ENCODE data around the gene HNRNPU.
A peak's percentile ranks its signal among the peaks of the same experiment; 100 is the strongest.

HNRNPU gene

GRCh38 chr1:244864253-244865027 is at the start of gene HNRNPU:
TSS of gene HNRNPU (minus strand) at chr1:244864543. CDS start at chr1:244864307, 236 bp downstream.
- peak; percentile 93 to 95 for DNase-seq

- DNase-seq, result no peak
Measured at GRCh38 chr1:244913806-244914205, 49.5 kb upstream of the HNRNPU start.

DNA sequence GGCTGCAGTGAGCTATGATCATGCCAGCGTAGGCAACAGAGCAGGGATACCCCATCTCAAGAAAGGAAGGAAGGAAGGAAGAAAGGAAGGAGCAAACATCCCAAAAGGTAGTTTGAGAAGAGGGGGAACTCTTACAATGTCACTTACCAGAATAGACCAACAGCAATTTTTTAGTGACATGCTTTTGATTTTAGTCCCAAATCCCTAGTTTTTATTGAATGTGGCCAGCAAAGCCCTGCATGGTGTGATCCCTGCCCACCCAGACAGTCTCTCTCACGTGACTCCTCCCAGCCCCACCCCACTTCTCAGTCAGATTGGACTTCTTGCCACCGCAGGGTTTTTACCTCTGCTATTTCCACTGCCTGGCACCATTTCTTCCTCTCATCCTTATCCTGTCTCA is 39.8 kb upstream of the HNRNPU start:
- no peak for DNase-seq

DNA sequence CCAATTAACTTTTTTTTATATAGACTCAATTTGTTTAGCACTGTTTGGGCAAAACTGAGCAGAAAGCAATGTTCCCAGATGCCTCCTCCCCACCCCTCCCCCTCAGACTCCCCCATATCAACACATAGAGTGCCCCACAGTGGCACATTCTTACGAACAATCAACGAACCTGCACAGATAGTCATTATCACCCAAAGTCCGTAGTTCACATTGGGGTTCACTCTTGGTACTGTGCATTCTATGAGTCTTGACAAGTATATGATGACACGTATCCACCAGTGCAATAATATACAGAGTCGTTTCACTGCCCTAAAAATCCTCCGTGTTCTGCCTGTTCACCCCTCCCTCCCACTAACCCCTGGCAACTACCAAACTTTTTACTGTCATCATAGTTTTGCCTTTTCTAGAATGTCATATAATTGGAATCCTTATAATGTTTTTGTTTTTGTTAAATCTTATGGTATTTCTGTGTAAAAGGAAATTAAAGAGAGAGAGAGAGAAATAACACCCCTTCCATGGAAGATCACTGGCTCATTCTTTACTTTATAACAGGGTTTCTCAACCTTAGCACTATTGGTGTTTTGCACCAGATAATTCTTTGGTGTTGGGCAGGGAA is 37.2 kb upstream of the HNRNPU start:
- no peak for DNase-seq

- DNase-seq, result no peak
Measured at GRCh38 chr1:244897476-244898254, 33.3 kb upstream of the HNRNPU start.

- no peak for DNase-seq
Measured at GRCh38 chr1:244896550-244896949, 32.2 kb upstream of the HNRNPU start.

GRCh38 chr1:244893836-244894235 is 29.5 kb upstream of the HNRNPU start:
- DNase-seq, result no peak

GRCh38 chr1:244887281-244887680 is 22.9 kb upstream of the HNRNPU start:
- DNase-seq, result no peak

GRCh38 chr1:244881552-244882280 is 17.4 kb upstream of the HNRNPU start:
- no peak for DNase-seq

DNA sequence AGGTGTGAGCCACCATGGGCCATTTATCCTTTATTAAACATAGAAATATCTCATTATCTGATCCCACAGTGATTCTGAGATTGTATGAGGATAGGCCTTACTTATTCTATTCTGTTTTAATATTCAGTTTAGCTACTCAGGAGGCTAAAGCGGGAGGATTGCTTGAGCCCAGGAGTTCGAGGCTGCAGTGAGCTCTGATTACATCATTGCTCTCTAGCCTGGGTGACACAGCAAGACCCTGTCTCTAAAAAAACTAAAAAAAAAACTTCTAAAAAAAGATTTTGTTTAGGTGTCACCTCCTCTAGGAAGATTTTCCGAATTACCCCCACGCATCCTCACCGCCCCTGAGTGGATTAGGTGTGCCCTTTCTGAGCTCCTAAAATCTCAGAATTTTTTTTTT is 14.3 kb upstream of the HNRNPU start:
- DNase-seq, result no peak

- DNase-seq, result no peak
Measured at GRCh38 chr1:244876228-244876910, 12.0 kb upstream of the HNRNPU start.

DNA sequence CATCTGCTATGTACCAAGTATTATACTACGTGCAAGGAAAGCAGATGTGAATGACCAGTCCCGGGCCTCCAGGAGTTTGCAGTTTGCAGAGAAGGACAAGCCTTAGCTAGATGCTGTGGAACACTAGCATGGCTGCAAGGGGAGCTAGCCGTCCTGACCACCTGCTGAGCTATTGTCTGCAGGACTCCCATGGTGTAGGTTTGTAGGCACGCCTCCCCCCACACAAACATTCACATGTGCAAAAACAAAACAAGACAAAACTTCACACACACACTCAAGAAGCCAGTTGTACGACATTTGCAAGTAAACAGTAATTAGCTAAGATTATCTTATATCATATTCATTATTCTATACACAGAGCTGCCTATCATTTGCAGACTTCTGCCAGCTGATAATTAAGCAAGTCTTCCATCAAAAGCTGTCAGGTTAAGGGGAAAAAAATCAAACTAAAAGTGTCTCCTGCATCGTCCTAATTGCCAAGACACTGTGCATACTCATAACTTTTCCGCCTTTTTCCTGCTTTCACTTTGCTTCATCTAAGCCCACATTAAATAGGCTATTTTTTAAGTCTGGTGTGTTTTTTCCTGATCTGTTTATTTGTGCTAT is 10.7 kb upstream of the HNRNPU start:
- no peak for DNase-seq

GRCh38 chr1:244869950-244870349 is 5.6 kb upstream of the HNRNPU start:
- DNase-seq, result no peak

- no peak for DNase-seq
Measured at GRCh38 chr1:244869364-244869827, 5.1 kb upstream of the HNRNPU start.

DNA sequence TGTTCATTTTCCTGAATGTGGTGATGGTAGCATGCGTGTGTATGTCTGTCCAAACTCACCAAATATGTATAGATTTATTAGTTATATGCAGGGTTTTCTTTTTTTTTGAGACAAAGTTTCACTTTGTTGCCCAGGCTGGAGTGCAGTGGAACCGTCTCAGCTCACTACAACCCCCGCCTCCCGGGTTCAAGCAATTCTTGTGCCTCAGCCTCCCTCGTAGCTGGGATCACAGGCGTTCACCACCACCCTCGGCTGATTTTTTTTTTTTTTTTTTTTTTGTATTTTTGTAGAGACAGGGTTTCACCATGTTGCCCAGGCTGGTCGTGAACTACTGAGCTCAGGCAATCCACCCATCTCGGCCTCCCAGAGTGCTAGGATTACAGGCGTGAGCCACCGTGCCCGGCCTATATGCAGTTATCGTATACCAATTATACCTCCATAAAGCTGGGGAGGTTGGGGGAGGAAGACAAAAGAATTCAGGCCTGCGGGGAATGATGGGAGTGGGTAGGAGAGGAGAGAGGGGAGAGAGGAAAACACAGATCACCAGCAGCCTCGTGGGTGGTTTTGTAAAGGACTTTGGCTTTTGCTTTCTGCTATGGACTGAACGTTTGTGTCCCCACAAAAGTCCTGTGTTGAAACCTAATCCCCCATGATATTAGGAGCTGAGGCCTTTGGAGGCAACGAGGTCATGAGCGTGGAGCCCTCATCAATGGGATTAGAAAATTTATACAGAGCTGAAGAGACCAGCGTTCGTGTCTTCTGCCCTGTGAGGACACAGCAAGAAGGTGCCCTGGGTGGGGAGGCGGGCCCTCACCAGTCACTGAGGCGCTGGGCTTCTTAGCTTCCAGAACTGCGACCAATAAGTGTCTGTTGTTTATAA is 4.4 kb upstream of the HNRNPU start:
- no peak for DNase-seq

GRCh38 chr1:244866355-244866754 is 2.0 kb upstream of the HNRNPU start:
- DNase-seq, result no peak

DNA sequence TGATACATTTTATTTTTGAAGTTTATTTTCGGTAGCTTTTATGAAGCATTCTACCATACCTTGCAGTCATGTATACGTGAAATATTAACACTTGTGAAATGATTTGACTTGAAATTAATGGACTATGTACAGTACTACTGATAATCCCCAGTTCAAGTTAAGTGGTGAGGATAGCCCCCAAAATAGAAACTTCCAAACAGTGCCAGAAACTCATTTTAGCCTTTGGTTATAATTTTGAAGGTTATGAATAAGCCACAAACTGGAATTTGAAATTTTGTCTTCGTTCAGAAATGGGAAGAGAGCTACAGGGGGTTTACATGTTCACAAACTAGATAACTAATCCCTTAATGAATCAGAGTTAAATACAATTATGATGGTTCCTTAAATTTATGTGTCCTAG is 1.5 kb upstream of the HNRNPU start:
- no peak for DNase-seq

DNA sequence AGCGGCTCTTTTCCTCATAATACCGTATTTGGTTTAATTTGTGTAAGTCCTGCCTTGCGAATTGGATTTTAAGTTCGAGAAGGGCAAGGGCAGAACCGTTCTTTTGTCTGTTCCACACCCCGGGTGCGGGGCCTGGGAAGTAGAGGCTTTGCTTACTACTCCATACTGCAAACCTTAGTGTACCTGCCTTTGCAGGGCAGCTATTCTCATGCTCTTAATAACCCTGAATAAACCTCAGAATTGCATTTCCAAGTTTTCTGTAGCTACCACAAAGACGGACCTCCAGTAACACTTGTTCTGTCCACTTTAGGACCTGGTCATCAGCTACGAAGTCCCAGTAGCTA is 657 bp upstream of the HNRNPU start:
- DNase-seq, result peak; percentile 75 to 77

DNA sequence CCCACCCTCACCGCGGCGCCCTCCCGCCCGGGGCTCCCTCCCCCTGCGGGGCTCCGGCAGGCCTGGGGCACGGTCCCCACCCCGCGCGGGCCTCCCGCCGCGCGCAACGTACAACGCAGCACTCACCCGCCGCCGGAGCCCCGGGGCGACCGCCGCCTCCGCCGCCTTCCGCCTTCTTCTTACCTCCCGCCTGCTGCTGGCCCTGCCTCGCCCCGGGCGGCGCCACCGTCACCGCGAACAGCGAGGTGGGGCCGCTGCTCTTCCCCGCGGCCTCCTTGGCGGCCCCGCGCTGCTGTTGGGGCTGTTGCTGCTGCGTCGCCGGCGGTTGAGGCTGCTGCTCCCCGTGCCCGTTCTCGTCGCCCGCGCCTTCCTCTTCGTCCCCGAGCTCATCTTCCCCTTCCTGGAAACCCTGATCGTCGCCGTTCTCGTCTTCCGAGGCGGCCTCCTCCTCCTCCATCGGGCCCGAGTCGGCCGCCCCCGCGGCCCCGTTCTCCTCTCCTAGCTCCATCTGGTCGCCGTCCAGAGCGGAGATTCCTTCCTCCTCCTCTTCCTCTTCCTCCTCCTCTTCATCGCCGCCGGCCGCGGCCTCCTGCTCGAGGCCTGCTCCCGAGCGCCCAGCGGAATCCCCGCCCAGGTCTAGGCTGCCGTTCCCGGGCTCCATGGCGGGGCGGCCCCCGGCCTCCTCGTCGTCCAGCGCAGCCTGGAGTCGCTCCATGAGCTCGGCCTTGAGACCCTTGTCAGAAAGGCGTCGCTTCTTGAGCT is 671 bp downstream of the HNRNPU start:
- DNase-seq, result no peak
